ENCODE results near the gene ENTPD5.

DNA sequence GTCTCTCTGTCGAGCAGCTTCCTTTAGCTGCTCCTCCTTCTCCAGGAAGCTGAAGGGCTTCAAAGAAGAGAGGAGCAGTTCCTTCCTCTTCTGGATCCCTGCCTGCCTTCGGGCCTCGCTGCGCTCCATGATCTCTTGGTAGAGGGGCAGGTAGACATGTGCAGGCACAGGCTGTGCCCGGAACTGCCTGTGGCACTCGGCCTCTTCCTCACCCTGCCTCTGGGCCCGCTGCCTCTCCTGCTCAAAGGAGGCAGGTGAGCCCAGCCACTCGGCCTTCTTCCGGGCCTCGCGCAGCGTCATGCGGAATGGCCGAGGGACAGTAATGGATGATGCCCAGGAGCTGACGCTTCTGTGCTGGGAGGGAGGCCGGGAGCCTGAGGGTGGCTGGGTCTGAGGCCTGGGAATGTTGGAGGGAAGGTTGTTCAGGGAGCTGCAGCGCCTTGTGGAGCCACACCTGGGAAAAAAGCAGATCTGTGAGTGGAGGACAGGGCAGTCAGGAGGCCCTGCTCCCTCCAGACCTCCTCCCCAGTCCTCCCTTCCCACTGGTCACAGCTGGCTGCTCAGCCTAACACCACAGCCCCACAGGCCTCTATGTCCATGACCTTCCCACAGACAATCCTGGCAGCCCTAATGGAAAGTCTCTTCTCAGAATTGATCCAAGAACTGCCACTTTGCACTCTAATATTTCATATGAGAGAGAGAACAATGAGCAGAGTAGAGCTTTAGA, 74.5 kb downstream of the ENTPD5 start:
- TF ChIP-seq, protein P1, sequence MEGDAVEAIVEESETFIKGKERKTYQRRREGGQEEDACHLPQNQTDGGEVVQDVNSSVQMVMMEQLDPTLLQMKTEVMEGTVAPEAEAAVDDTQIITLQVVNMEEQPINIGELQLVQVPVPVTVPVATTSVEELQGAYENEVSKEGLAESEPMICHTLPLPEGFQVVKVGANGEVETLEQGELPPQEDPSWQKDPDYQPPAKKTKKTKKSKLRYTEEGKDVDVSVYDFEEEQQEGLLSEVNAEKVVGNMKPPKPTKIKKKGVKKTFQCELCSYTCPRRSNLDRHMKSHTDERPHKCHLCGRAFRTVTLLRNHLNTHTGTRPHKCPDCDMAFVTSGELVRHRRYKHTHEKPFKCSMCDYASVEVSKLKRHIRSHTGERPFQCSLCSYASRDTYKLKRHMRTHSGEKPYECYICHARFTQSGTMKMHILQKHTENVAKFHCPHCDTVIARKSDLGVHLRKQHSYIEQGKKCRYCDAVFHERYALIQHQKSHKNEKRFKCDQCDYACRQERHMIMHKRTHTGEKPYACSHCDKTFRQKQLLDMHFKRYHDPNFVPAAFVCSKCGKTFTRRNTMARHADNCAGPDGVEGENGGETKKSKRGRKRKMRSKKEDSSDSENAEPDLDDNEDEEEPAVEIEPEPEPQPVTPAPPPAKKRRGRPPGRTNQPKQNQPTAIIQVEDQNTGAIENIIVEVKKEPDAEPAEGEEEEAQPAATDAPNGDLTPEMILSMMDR (IDR thresholded peaks at IDR 0.05; ENCODE audit: low read length) = no peak
- TF ChIP-seq EZH2 (IDR thresholded peaks at IDR 0.05; ENCODE audit: borderline replicate concordance, low read length) = no peak
